Activated T-cell treated with anti-CD3 and anti-CD28 coated beads, Interleukin-2, amount 50 U/mL, for 4 hours (primary cell): ENCODE results near the gene RIN3. TPM values are rescaled to one million over a fixed set of nuclear protein-coding genes. Genes with fewer than 3 reads are reported as not detected.

Source experiments
- ATAC-seq, 2 donors: fragments of 200-7000 bp; cut with Tn5 transposase; one replicate each; pipeline ENCODE4 v1.10.0; 2021
- DNase-seq: peaks from one replicate; pipeline ENCODE4 v3.0.0-alpha.2; 2020
- H3K27me3 Mint-ChIP-seq: one replicate; pipeline ENCODE4 v1.8.0; 2021; ENCODE audit warnings: low read depth, mixed read lengths
- H3K36me3 Mint-ChIP-seq: one replicate; pipeline ENCODE4 v1.8.0; 2022; ENCODE audit warnings: mixed read lengths; ENCODE audit not compliant: insufficient read depth
- H3K4me1 Mint-ChIP-seq: one replicate; pipeline ENCODE4 v1.8.0; 2021; ENCODE audit warnings: low read depth, mixed read lengths
- H3K4me3 Mint-ChIP-seq: one replicate; pipeline ENCODE4 v1.8.0; 2021; ENCODE audit warnings: mild to moderate bottlenecking, moderate library complexity, mixed read lengths
- H3K9me3 Mint-ChIP-seq: one replicate; pipeline ENCODE4 v1.8.0; 2021; ENCODE audit warnings: mixed read lengths
- total RNA-seq, 3 donors: library from RNA; stranded (reverse); gene quantifications; one replicate each; pipeline ENCODE4 v1.2.1, GENCODE V29; 2021

Gene RIN3
- total RNA-seq, 3 donors from 2014 or later: 14.2 to 24.3 (median 18.5) TPM

DNA sequence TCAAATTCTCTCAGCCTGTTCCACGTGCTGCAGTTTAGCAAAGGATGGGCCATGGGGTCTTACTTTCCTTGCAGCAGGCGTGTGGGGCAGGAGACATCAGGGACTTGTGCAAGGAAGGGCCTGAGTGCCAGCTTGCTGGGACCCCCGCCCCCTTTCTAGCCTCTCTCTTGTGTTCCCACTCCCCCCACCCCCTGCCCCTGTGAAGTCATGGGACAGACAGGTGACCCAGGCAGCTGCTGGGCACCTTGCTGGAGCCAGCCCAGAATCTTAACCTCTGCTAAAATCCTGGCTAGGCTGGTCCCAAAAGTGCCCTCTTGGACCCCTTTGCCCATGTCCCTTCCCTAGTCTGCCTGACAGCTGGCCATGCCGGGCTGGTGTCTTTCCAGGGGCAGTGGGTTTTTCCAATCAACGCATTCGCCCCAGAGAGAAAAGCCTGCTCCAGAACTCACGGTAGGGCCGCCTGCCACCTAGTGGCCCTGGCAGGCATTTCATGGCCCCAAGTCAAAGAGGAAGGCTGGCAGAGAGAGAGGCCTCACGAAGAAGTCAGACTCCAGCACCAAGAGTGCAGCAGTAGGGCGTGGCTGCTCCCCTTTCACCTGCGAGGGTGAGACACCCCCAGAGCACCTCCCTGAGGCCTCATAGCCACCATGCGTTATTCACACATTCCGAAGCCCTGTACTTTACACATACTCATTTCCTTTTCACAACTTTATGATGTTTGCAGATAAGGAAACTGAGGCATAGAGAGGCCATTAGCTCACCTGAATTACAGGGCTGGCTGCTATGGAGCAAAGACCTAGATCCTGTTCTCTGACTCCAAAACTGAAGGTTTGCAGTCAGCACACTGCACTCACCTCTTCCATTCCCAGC, 167.4 kb downstream of the RIN3 start:
- Mint-ChIP-seq H3K4me1 (peaks cover 30% of the 10 kb centered on the region), H3K9me3 (no peaks in the 10 kb centered on the region), H3K27me3 (no peaks in the 10 kb centered on the region), H3K4me3 (no peak overlapping the region), H3K36me3 (peaks cover 37% of the 10 kb centered on the region)
- ATAC-seq (peak; percentile 60 to 61), DNase-seq (peak; percentile 72)

DNA sequence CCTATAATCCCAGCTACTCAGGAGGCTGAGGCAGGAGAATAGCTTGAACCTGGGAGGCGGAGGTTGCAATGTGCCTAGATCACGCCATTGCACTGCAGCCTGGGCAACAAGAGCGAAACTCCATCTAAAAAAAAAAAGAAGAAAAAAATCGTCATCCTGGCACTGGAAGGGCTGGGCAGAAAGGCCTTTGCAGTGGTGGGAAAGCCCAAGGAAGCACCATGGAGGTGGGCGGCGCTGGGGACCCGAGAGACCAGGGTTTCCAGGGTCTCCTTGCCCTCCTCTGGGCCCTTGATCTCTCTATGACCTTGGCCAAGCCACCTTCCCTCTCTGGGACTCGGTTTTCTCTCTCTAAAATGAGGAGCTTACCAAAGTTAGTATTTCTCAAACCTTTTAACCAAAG, 169.5 kb downstream of the RIN3 start:
- Mint-ChIP-seq H3K4me3 (no peak overlapping the region), H3K4me1 (peaks cover 12% of the 10 kb centered on the region), H3K27me3 (no peaks in the 10 kb centered on the region), H3K36me3 (peaks cover 31% of the 10 kb centered on the region), H3K9me3 (no peaks in the 10 kb centered on the region)
- DNase-seq (no peak), ATAC-seq (no peak)

DNA sequence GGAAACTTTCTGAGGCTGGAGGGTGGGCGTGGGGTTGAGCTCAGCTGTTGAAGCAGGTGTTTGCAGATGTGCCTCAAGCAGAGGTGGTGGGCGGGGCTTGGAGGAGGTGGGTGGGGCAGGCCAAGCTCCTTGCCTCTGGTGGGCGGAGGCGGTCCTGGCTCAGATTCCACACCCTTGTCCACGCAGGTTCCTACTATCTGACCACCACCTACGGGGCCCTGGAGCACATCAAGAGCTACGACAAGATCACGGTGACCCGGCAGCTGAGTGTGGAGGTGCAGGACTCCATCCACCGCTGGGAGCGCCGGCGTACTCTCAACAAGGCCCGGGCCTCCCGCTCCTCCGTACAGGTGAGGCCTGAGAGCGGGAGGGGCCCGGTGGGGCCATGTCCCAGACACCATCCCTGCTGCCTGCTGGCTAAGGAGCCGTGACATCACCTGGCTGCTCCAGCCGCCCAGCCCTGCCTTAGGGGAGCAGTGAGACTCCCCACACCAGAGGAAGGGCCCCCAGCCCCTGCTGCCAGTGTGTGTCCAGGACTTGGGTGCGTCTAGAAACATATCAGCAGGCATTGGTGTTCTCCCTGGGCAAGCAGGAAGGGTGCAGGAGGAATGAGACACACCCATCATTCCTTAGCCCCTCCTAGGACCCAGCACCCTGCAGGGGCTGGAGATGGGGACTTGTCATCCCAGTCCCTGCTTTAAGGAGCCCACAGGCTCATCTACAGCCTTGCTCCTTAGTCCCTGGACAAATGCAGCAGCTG, 171.4 kb downstream of the RIN3 start:
- H3K4me3 Mint-ChIP-seq: no peak overlapping the region
- H3K27me3 Mint-ChIP-seq: no peaks in the 10 kb centered on the region
- H3K9me3 Mint-ChIP-seq: no peaks in the 10 kb centered on the region
- ATAC-seq (no peak), DNase-seq (no peak)
- peaks cover 9% of the 10 kb centered on the region for H3K4me1 Mint-ChIP-seq
- peaks cover 20% of the 10 kb centered on the region for H3K36me3 Mint-ChIP-seq

DNA sequence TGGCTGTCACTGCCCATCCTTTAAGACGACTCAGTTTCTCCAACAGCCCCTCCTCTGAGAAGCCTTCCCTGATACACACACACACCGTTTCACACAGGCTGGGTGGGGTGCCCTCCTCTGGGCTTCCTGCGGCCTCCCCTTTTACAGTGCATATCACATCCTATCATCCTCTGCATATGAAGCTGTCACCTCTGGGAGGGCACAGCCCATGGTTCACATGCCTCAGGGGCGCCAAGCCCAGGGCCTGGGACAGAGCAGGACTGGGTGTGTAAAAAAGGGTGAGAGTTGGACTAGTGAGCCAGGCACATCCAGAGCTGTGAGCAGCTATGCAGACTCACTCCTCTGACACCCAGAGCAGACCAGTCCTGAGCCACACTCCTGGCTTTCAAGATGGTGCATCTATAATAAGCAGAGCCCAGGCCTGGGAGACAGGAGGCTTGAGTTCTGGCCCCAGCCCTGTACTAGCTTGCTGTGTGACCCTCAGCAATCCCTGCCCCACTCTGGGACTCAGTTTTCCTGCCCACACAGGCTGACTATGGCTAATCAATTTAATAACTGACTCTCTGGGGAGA, 172.3 kb downstream of the RIN3 start:
- peaks cover 9% of the 10 kb centered on the region for H3K4me1 Mint-ChIP-seq
- DNase-seq (no peak), ATAC-seq (no peak)
- no peaks in the 10 kb centered on the region for H3K27me3 Mint-ChIP-seq
- no peaks in the 10 kb centered on the region for H3K9me3 Mint-ChIP-seq
- no peak overlapping the region for H3K4me3 Mint-ChIP-seq
- H3K36me3 Mint-ChIP-seq: peaks cover 16% of the 10 kb centered on the region

DNA sequence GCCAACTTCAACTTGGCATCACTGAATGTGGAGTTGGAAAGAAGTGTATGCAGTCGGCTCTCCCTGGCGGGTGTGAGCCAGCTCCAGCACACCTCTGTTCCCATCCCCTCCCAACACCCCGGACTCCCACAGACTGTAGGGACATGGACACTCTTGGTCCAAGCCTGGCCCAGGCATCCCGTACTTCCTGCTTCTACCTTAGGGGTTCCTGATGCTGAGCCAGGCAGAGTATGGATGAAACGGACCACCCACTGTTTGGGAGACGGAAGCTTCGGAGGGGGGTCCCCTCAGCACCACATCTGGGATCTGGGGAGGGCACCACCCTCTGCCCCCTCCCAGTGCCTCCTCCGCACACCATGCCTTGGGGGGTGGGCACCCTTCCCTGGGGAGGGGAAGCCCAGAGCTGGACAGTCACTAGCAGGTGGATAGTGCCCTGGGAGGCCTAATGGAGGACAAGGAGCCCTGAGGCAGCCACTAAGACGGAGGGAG, 172.9 kb downstream of the RIN3 start:
- H3K4me3 Mint-ChIP-seq: no peak overlapping the region
- DNase-seq (no peak), ATAC-seq (no peak)
- peaks cover 3% of the 10 kb centered on the region for H3K4me1 Mint-ChIP-seq
- H3K36me3 Mint-ChIP-seq: peaks cover 11% of the 10 kb centered on the region
- no peaks in the 10 kb centered on the region for H3K27me3 Mint-ChIP-seq
- H3K9me3 Mint-ChIP-seq: no peaks in the 10 kb centered on the region

DNA sequence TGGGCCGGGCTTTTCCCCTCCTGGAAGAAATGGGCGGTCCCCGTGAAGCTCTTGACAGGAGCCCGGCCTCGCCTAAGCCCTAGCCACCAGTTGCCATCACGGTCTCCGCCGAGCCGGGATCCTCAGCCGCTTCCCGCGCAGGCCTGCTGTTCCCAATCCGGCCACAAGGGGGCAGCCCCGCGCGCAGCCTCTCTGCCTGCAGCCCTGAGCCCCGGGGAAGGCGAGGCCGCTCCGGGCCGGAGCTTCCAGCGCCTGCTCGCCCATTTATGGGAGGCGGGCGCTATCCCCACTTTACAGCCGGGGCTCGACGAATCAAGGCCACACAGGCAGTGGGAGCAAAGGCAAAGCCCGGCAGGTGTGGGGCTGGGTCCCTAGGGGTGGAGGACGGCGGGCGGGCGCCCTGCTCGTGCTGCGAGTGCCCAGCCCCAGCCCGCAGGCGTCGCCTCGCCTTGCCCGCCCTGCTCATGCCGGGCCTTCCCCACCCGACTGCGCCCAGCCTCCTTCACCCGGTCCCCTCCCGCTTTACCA, 173.4 kb downstream of the RIN3 start:
- Mint-ChIP-seq H3K36me3 (peaks cover 10% of the 10 kb centered on the region), H3K9me3 (no peaks in the 10 kb centered on the region), H3K27me3 (no peaks in the 10 kb centered on the region), H3K4me1 (peaks cover 2% of the 10 kb centered on the region), H3K4me3 (no peak overlapping the region)
- peak; percentile 75 for DNase-seq
- ATAC-seq: peak; percentile 78 to 82

DNA sequence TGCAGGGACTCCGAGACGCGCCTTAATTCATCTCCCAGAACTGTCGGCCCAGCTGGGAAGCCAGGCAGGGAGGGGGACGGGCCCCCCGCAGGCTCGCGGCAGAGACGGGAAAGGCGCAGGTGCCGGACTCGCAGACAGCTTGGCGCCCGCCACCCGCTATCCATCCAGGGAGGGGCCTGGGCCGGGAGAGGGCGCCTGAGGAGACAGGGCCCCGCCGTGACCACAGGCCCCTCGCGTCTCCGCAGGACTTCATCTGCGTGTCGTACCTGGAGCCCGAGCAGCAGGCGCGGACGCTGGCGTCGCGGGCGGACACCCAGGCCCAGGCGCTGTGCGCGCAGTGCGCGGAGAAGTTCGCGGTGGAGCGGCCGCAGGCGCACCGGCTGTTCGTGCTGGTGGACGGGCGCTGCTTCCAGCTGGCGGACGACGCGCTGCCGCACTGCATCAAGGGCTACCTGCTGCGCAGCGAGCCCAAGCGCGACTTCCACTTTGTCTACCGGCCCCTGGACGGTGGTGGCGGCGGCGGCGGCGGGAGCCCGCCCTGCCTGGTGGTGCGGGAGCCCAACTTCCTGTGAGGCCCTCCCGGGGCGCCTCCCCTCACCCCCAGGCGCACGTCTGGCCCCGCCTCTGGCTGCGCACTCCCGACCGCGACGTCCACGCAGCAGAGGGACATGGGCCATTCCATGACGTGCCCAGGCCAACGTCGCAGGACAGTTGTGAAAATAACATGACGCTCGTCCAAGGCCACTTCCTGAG, 174.3 kb downstream of the RIN3 start:
- no peak for DNase-seq
- Mint-ChIP-seq H3K9me3 (no peaks in the 10 kb centered on the region), H3K4me1 (peaks cover 8% of the 10 kb centered on the region), H3K4me3 (no peak overlapping the region), H3K36me3 (peaks cover 10% of the 10 kb centered on the region), H3K27me3 (no peaks in the 10 kb centered on the region)
- no peak for ATAC-seq

DNA sequence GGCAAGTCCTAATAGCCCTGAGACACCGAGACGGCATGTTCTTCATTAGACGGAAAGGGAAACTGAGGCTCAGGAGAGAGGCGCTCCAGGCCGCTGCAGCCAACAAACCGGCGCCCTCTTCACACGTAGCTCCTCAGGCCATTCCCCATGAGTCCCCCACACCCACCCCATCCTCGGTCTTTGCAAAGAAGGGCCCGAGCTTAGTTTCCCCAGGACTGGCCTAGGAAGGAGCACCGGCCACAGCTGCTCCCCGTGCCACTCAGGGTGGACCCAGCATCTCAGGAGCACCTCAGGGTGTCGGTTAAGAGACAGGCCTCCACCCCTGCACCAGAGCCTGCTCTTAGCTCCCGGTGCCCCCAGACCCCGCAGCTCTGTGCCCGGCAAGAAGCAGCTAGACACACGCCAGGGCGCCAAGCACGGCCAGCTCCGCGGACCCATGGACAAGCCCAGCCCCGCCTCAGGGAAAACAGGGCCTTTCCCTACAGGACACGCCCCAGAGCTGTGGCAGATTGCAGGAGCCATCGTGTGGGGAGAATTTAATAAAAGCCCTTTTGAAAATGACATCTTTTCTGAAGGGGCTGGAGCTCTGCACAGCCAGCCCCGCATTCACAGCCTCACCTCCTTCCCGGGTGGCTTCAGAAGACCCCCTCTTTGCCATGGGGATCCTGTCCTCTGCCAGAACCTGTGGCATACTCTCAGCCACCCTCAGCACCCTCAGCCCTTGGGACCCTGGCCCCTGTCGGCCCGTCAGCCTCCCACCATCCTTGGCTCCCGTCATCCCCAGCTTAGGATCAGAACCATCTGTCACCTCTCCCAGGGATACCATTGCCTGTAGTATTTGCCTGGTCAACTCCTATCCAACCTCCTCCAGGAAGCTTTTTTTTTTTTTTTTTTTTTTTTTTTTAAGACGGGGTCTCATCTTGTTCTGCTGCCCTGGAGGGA, 175.1 kb downstream of the RIN3 start:
- H3K36me3 Mint-ChIP-seq: peaks cover 10% of the 10 kb centered on the region
- no peak overlapping the region for H3K4me3 Mint-ChIP-seq
- H3K9me3 Mint-ChIP-seq: no peaks in the 10 kb centered on the region
- ATAC-seq: no peak
- H3K27me3 Mint-ChIP-seq: no peaks in the 10 kb centered on the region
- peaks cover 17% of the 10 kb centered on the region for H3K4me1 Mint-ChIP-seq
- no peak for DNase-seq

DNA sequence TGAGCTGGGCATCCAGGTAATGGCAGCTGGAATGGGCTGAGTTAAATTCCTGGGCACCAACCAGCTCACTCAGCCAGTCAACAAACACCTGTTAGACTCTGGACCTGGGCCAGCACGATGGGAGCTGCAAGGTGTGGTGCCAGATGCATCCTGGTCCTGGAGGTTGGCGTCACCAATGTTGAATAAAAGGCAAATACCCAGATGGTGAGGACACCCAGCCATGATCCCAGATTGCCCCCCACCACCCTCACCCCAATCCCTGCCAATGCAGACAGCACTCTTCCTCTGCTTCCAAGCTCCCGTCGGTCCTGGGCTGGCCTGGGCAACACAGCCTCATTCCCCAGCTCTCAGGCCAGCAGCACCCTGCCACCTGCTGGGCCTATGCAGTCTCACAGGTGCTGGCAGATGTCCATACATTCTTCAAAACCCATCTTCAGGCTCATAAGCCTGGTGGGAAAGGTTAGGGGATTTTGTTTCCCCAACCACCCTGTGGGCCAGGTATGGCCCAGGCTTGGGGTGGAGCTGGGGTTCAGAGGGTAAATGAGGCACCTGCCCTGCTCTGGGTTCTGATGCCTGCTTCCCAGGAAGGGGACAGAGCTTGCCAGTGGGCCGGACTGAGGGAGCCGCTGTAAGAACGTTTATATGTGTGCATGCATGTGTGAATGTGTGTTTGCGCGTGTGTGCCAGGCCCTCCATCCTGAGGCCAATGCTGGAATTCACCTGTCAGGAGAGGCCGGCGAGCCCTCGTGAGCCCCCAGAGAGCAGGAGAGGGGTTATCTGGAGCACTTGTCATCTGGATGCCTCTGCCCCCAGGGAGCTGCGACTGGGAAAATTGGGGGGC, 176.8 kb downstream of the RIN3 start:
- DNase-seq (no peak), ATAC-seq (no peak)
- peaks cover 2% of the 10 kb centered on the region for H3K27me3 Mint-ChIP-seq
- H3K4me1 Mint-ChIP-seq: peaks cover 30% of the 10 kb centered on the region
- peaks cover 10% of the 10 kb centered on the region for H3K36me3 Mint-ChIP-seq
- H3K4me3 Mint-ChIP-seq: no peak overlapping the region
- no peaks in the 10 kb centered on the region for H3K9me3 Mint-ChIP-seq

DNA sequence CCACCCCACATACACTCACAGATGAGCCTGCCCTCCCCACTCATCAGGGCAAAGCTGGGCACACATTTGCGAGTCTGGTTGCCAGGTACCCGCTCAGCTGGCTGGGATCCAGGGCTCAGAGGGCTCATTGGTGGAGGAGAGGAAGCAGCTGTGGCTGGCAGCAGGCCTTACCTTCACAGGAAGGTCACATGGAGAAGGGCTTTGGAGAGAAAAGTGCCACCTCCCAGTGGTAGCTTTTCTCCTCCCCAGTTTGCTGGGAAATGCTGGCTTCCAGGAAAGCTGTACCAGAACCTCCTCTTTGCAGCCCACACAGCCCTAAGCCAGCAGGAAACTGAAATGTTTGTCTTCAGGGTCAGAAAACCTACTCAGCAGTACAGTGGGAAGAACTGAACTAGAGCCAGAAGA, 179.2 kb downstream of the RIN3 start:
- H3K4me3 Mint-ChIP-seq: no peak overlapping the region
- H3K4me1 Mint-ChIP-seq: peaks cover 35% of the 10 kb centered on the region
- no peak for DNase-seq
- H3K36me3 Mint-ChIP-seq: no peaks in the 10 kb centered on the region
- no peaks in the 10 kb centered on the region for H3K9me3 Mint-ChIP-seq
- peak in 1 of 2 donors; percentile 47 for ATAC-seq
- H3K27me3 Mint-ChIP-seq: peaks cover 2% of the 10 kb centered on the region

DNA sequence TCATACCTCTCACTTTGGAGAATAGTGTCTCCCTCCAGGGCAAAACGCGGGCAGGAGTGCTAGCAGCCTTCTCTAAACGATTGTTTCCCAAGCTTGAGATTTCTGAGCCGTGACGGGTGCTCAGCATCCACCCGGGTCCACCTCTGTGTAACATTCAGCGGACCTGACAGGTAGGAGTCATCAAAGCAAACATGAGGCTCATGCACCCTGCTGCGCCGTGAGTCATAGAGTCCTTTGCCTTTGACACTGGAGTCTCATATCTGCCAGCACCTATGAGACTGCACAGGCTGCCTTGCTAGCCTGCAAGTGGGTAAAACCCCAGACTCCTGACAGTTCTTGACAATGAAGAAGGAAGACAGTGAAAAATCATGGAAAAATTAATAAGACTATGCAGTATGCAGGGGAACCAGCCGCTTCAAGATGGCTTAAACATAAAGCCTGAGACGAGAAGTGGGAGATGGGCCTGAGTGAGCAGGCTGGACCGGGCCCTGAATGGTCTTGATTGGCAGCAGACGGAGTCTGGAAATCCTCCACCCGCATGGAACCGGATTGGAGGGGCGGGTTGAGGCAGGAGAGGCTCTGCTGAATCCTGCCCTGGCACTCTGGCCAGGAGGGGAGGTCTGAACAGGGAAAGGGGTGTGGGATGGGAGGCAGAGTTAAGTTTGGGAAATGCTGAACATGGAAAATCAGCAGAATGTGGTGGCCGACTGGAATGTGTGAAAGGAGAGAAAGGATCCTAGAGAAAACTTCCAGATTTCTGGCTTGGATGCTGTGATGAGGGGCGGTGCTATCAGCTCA, 180.6 kb downstream of the RIN3 start:
- H3K27me3 Mint-ChIP-seq: peaks cover 2% of the 10 kb centered on the region
- no peaks in the 10 kb centered on the region for H3K36me3 Mint-ChIP-seq
- ATAC-seq (peak; percentile 73 to 87), DNase-seq (peak; percentile 22)
- H3K9me3 Mint-ChIP-seq: no peaks in the 10 kb centered on the region
- H3K4me3 Mint-ChIP-seq: no peak overlapping the region
- peaks cover 35% of the 10 kb centered on the region for H3K4me1 Mint-ChIP-seq

DNA sequence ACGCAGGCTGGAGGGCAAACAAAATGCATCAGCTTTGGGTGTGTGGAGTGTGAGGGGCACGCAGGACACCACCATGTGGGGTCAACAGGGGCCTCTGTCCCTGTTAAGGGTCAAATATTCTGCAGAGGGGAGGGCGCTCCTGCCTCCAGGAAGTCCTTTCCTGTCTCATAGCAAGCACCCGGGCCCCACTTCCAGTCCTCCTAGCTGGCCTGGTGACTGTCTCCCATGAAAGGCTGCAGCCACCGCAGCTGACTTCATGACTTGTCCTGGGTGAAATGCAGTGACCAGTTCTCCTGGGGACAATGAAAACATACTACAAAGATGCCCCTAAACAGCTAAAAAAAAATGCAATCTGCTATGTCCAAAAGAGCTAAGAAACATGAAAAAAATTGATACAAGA, 181.2 kb downstream of the RIN3 start:
- Mint-ChIP-seq H3K27me3 (peaks cover 2% of the 10 kb centered on the region), H3K36me3 (no peaks in the 10 kb centered on the region), H3K4me1 (peaks cover 35% of the 10 kb centered on the region), H3K9me3 (no peaks in the 10 kb centered on the region), H3K4me3 (no peak overlapping the region)
- no peak for ATAC-seq
- DNase-seq: no peak
